HEK293T (cell line): ENCODE measurements around the gene COL1A1.

Experiments used
- CTCF ChIA-PET: fragments of 350-600 bp; formaldehyde crosslinking; extraction: SDS; loops from one replicate; lab custom pipeline; 2021; ENCODE audit warnings: antibody characterized with exemption, inconsistent platforms; lab: Yijun Ruan, JAX
- POLR2A ChIA-PET: fragments of 350-600 bp; formaldehyde crosslinking; extraction: SDS; loops from one replicate; lab custom pipeline; 2020; ENCODE audit warnings: antibody characterized with exemption, inconsistent platforms; lab: Yijun Ruan, JAX
- DNase-seq: peaks from one replicate; pipeline ENCODE4 v3.0.0; 2012; ENCODE audit warnings: mixed read lengths; ENCODE audit errors: extremely low spot score
- ARNT ChIP-seq: fragments of 450-650 bp; IDR thresholded peaks from 2 replicates; pipeline ENCODE4 v1.6.1; 2017; ENCODE audit warnings: mild to moderate bottlenecking
- BHLHE40 ChIP-seq: fragments of 450-650 bp; IDR thresholded peaks from 2 replicates; pipeline ENCODE4 v1.6.1; 2016; ENCODE audit warnings: mild to moderate bottlenecking, moderate library complexity, borderline replicate concordance
- CTBP1 ChIP-seq: fragments of 450-650 bp; IDR thresholded peaks from 2 replicates; pipeline ENCODE4 v1.6.1; 2016; ENCODE audit warnings: borderline replicate concordance
- ELF4 ChIP-seq: fragments of 450-650 bp; IDR thresholded peaks from 2 replicates; pipeline ENCODE4 v1.6.1; 2017; ENCODE audit warnings: antibody characterized with exemption
- FOXA1 ChIP-seq: fragments of 450-650 bp; IDR thresholded peaks from 2 replicates; pipeline ENCODE4 v1.6.1; 2016; ENCODE audit warnings: mild to moderate bottlenecking
- FOXK2 ChIP-seq: fragments of 450-650 bp; IDR thresholded peaks from 2 replicates; pipeline ENCODE4 v1.6.1; 2016; ENCODE audit warnings: mild to moderate bottlenecking
- FOXM1 ChIP-seq: fragments of 450-650 bp; IDR thresholded peaks from 2 replicates; pipeline ENCODE4 v1.6.1; 2017; ENCODE audit warnings: mild to moderate bottlenecking, borderline replicate concordance
- HDGF ChIP-seq: fragments of 450-650 bp; IDR thresholded peaks from 2 replicates; pipeline ENCODE4 v1.6.1; 2017; ENCODE audit warnings: antibody characterized with exemption, borderline replicate concordance
- L3MBTL2 ChIP-seq: fragments of 450-650 bp; conservative IDR thresholded peaks from 2 replicates; pipeline ENCODE4 v1.6.1; 2016; ENCODE audit warnings: mild to moderate bottlenecking
- LEF1 ChIP-seq: fragments of 450-650 bp; IDR thresholded peaks from 2 replicates; pipeline ENCODE4 v1.6.1; 2017; ENCODE audit warnings: mild to moderate bottlenecking, borderline replicate concordance
- NFRKB ChIP-seq: fragments of 450-650 bp; IDR thresholded peaks from 2 replicates; pipeline ENCODE4 v1.6.1; 2016; ENCODE audit warnings: mild to moderate bottlenecking, moderate library complexity
- PKNOX1 ChIP-seq: fragments of 450-650 bp; IDR thresholded peaks from 2 replicates; pipeline ENCODE4 v1.6.1; 2016
- SP1 ChIP-seq: fragments of 450-650 bp; IDR thresholded peaks from 2 replicates; pipeline ENCODE4 v1.6.1; 2017
- SUZ12 ChIP-seq: fragments of 450-650 bp; IDR thresholded peaks from 2 replicates; pipeline ENCODE4 v1.6.1; 2016; ENCODE audit warnings: mild to moderate bottlenecking
- TARDBP ChIP-seq: fragments of 450-650 bp; IDR thresholded peaks from 2 replicates; pipeline ENCODE4 v1.6.1; 2016
- ZNF384 ChIP-seq: fragments of 450-650 bp; IDR thresholded peaks from 2 replicates; pipeline ENCODE4 v1.6.1; 2016

The COL1A1 gene

DNA sequence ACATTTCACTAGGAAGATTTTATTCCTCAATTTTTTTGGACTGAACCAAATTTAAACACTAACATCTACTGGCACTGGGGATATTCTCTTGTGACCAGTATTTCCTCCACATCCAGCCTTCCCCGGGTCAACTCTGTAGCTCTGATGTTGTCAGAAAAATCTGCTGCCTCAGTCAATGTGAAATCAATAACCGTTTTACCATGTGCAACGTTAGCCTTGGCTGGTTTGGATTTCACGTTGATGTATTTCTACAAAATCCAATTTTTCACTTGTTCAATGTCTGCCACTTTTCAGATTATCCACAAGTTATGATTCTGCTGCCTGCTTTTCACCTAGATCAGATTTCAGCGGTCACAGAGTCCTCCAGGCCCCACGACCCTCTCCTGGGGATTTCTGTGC, 28.5 kb downstream of the COL1A1 start:
- ChIA-PET POLR2A (interaction anchor here (0.9 to 2.1 kb wide), 2 partner anchors 12 to 24 kb away, joined by 3 to 12 read pairs; no protein-coding TSS in a partner anchor), CTCF (interaction anchor here (0.7 to 2.0 kb wide), 8 partner anchors 12 to 328 kb away, joined by 3 to 7 read pairs (median 4); no protein-coding TSS in a partner anchor)
- no peak for TF ChIP-seq SUZ12
- TF ChIP-seq SP1 = no peak
- no peak for TF ChIP-seq LEF1
- DNase-seq = no peak

DNA sequence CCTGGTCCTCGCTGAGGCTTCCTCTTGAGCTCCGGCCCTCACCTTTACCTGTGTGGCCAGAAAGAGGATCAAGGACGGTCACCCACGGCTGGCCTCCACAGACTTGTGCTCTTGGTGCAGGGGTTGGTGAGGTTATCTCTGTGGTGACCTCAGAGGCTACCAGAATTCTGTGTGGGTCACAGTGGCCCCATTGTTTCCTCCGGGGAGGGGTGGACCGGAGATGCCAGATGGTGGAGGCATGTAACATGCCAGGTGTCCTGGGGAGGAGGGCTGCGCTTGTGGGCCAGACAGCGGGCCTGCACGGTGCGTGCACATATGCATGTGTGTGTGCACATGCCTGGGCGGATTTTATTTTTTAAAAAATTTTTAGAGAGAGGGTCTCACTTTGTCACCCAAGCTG, 29.3 kb downstream of the COL1A1 start:
- POLR2A ChIA-PET = interaction anchor here (0.9 to 2.1 kb wide), 2 partner anchors 11 to 25 kb away, joined by 3 to 12 read pairs; no protein-coding TSS in a partner anchor
- no peak for DNase-seq
- TF ChIP-seq FOXA1 = no peak
- no peak for TF ChIP-seq SUZ12
- TF ChIP-seq ELF4 = no peak
- TF ChIP-seq CTBP1 = no peak
- TF ChIP-seq FOXK2 = no peak
- no peak for TF ChIP-seq ZNF384
- CTCF ChIA-PET = interaction anchor here (1.5 to 2.0 kb wide), 3 partner anchors 20 to 122 kb away, joined by 3 to 7 read pairs (median 6); no protein-coding TSS in a partner anchor

- CTCF ChIA-PET = no interaction called here
- DNase-seq = no peak
- TF ChIP-seq ARNT = no peak
- POLR2A ChIA-PET = interaction anchor here (1.2 to 2.2 kb wide), 2 partner anchors 10 to 20 kb away, joined by 3 to 9 read pairs; no protein-coding TSS in a partner anchor
Measured at GRCh38 chr17:50171371-50172071, 29.9 kb downstream of the COL1A1 start.

DNA sequence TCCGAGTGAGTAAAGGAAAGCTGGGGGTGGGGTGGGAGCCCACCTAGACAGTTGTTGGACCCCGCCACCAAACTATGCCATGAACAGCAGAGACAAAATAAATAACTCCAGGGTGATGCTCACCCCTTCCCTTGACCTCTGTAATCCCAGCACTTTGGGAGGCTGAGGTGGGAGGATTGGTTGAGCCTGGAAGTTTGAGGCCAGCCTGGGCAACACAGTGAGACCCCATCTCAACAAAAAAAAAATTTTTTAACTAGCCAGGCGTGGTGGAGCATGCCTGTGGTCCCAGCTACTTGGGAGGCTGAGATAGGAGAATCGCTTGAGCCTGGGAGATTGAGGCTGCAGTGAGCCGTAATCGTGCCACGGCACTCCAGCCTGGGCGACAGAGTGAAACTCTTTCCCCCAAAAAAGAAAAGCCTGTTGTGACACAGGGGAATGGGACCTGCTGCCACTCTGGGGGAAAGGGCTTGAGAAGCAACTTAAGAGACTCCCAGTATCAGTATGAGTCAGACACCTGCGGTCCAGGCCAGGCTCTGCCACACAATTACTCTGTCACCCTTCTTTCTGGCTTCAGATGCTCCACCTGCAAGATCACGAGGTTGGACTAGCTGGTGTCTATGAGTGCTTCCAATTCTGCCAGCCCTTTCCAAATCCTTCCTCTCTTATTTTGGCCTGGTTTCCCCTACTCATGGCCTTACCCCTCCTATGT, 30.6 kb downstream of the COL1A1 start:
- CTCF ChIA-PET = interaction anchor here (1.9 kb wide), 1 partner anchor 29 kb away, joined by 13 read pairs; no protein-coding TSS in a partner anchor
- no peak for DNase-seq
- TF ChIP-seq L3MBTL2 (no peak), SP1 (no peak), PKNOX1 (no peak), ARNT (no peak), TARDBP (no peak), NFRKB (no peak)
- POLR2A ChIA-PET = interaction anchor here (1.2 to 2.2 kb wide), 2 partner anchors 10 to 19 kb away, joined by 3 to 9 read pairs; no protein-coding TSS in a partner anchor

GRCh38 chr17:50169881-50170459, 31.5 kb downstream of the COL1A1 start:
- ChIA-PET CTCF (interaction anchor here (0.6 to 2.3 kb wide), 24 partner anchors 8 to 227 kb away, joined by 3 to 33 read pairs (median 6); partner anchors contain the start of genes COL1A1, LRRC59 and TMEM92), POLR2A (interaction anchor here (0.7 to 2.2 kb wide), 6 partner anchors 8 to 47 kb away, joined by 3 to 9 read pairs (median 4); no protein-coding TSS in a partner anchor)
- TF ChIP-seq BHLHE40 (no peak), FOXM1 (no peak), FOXA1 (no peak), SUZ12 (no peak), ZNF384 (no peak), SP1 (no peak), FOXK2 (no peak), ARNT (no peak), NFRKB (no peak), CTBP1 (no peak), PKNOX1 (no peak), L3MBTL2 (no peak), LEF1 (no peak), HDGF (no peak), TARDBP (no peak), ELF4 (no peak)
- no peak for DNase-seq

GRCh38 chr17:50169121-50169764, 32.2 kb downstream of the COL1A1 start:
- CTCF ChIA-PET = interaction anchor here (0.6 to 2.3 kb wide), 24 partner anchors 8 to 228 kb away, joined by 3 to 33 read pairs (median 6); partner anchors contain the start of genes COL1A1, LRRC59 and TMEM92
- POLR2A ChIA-PET = interaction anchor here (0.7 to 2.2 kb wide), 8 partner anchors 8 to 46 kb away, joined by 3 to 9 read pairs (median 4); no protein-coding TSS in a partner anchor
- TF ChIP-seq SP1 = no peak
- no peak for TF ChIP-seq TARDBP
- TF ChIP-seq LEF1 = no peak
- no peak for TF ChIP-seq BHLHE40
- no peak for TF ChIP-seq FOXK2
- TF ChIP-seq ARNT = no peak
- no peak for TF ChIP-seq ELF4
- TF ChIP-seq SUZ12 = no peak
- peak; percentile 75 for DNase-seq
